H1 (cell line): ENCODE data around the gene LRRN1. TPM values are rescaled to one million over a fixed set of nuclear protein-coding genes. Genes with fewer than 3 reads are reported as not detected.

ENCODE experiments used
- CHD7 ChIP-seq: fragments of 300-600 bp; sonication (generic); IDR thresholded peaks from 2 replicates; pipeline ENCODE4 v1.7.1; 2012; ENCODE audit warnings: low read length, moderate library complexity, mild to moderate bottlenecking, inconsistent platforms; ENCODE audit not compliant: insufficient replicate concordance
- RAD21 ChIP-seq, 2 experiments: IDR thresholded peaks in 1 of 2; conservative IDR thresholded peaks in 1 of 2; 2 replicates each; pipeline ENCODE4 v1.6.1; 2011; ENCODE audit warnings: low read depth in 2 of 2, low read length in 2 of 2, improper control_type of control experiment in 1 of 2, inconsistent platforms in 1 of 2, mild to moderate bottlenecking in 1 of 2, moderate library complexity in 1 of 2
- SRF ChIP-seq: IDR thresholded peaks from 2 replicates; pipeline ENCODE4 v1.6.1; 2011; ENCODE audit warnings: mild to moderate bottlenecking, low read depth, low read length, moderate library complexity
- polyA plus RNA-seq, 7 experiments: library from polyadenylated mRNA; depleted of rRNA in 3 of 7; stranded (reverse) in 5 of 7; unstranded in 2 of 7; fragments of >200 nt in 5 of 7; fragments of 200-250 nt in 2 of 7; gene quantifications; 1 replicate in 5 of 7; 2 replicates in 1 of 7; 4 replicates in 1 of 7; pipeline versions ENCODE4 v1.2.1 to v1.2.3, GENCODE V29; 2011 to 2013; ENCODE audit warnings: missing spikeins in 2 of 7, mixed read lengths in 2 of 7
- total RNA-seq: library from RNA; stranded (reverse); fragmentation: NEBNext Ultra II Directional; extraction: Animal tissue kit (Norgen Biotek cat#: 25700); gene quantifications from 2 replicates; pipeline ENCODE4 v1.2.1, GENCODE V29; 2021

The LRRN1 gene
- total and polyA plus RNA-seq, 2 of the 8 experiments (the other 6 are each of a cell fraction or from before 2014, with no cell fraction given), result 159 to 199 TPM

- TF ChIP-seq CHD7, result no peak
- no peak for TF ChIP-seq RAD21 (IDR thresholded peaks at IDR 0.05 in 1 of 2, conservative IDR thresholded peaks at IDR 0.05 in 1 of 2; ENCODE audit: low read depth in 2 of 2, low read length in 2 of 2)
- TF ChIP-seq SRF, result no peak
These were observed 22.5 kb downstream of the LRRN1 start (continued) for GRCh38 chr3:3821777-3822176.
